ENCODE data around the gene AQP6. TPM values are rescaled to one million over a fixed set of nuclear protein-coding genes. Genes with fewer than 3 reads are reported as not detected.

Gene AQP6
- total and polyA plus RNA-seq, 10 donors = 0.03 to 0.36 TPM; not detected in 8

DNA sequence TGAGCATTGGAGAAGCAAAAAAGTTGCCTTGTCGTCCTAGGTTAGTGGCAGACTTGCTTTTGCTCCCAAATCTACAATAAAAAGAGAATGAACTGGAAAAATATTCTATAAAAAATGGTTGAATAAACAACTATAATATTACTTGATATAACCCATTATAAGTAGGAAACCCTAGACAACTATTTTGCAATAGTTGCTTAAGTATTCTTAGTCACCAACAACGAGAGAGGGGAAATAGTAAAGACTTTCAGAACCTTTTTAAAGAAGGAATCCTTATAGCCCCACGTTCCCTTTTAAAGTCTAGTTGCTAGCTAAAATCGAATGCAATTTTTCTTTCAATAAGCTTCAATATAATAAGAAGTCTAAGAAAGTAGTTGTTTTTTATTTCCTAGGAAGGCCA, 17.5 kb downstream of the AQP6 start:
- no peak for TF ChIP-seq POLR2A (IDR thresholded peaks at IDR 0.05)
- TF ChIP-seq, protein P1, sequence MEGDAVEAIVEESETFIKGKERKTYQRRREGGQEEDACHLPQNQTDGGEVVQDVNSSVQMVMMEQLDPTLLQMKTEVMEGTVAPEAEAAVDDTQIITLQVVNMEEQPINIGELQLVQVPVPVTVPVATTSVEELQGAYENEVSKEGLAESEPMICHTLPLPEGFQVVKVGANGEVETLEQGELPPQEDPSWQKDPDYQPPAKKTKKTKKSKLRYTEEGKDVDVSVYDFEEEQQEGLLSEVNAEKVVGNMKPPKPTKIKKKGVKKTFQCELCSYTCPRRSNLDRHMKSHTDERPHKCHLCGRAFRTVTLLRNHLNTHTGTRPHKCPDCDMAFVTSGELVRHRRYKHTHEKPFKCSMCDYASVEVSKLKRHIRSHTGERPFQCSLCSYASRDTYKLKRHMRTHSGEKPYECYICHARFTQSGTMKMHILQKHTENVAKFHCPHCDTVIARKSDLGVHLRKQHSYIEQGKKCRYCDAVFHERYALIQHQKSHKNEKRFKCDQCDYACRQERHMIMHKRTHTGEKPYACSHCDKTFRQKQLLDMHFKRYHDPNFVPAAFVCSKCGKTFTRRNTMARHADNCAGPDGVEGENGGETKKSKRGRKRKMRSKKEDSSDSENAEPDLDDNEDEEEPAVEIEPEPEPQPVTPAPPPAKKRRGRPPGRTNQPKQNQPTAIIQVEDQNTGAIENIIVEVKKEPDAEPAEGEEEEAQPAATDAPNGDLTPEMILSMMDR (IDR thresholded peaks at IDR 0.05 in 8 of 11, conservative IDR thresholded peaks at IDR 0.05 in 3 of 11) = no peak
- TF ChIP-seq POLR2AphosphoS5 (IDR thresholded peaks at IDR 0.05) = no peak
- DNase-seq = no peak
- Histone ChIP-seq H3K4me3 (no peak overlapping the region), H3K4me1 (peaks cover 0 to 30% (median 0%) of the 10 kb centered on the region in 6 donors), H3K27me3 (replicated peaks in 1 of 7) (no peaks in the 10 kb centered on the region), H3K27ac (peak overlapping the region in 5 of 8 donors; percentile 28 to 66 (median 35)), H3K36me3 (peaks cover 0 to 46% (median 18%) of the 10 kb centered on the region in 6 donors), H3K9me3 (no peaks in the 10 kb centered on the region)
- intact Hi-C loops (cut with DNase I; ENCODE audit: low total_unique reads) = no loop called here
- 57 to 87% (median 75%) methylated on average over 4 of the region's 4 CpGs for WGBS, 5 donors

DNA sequence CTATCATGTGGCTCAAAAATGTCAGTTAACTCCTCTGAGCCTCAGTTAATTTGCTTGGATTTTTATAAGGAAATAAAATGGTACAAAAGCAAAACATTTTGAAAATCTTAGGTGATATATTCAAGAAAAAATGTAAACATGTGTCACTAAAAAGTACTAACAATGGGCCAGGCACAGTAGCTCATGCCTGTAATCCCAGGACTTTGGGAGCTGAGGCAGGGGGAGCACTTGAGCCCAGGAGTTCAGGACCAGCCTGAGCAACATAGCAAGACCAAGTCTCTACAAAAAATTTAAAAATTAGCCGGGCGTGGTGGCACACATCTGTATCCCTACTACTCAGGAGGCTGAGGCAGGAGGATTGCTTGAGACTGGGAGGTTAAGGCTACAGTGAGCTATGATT, 25.7 kb downstream of the AQP6 start:
- TF ChIP-seq POLR2A (IDR thresholded peaks at IDR 0.05) = no peak
- TF ChIP-seq, protein P1 (IDR thresholded peaks at IDR 0.05 in 8 of 11, conservative IDR thresholded peaks at IDR 0.05 in 3 of 11) = no peak
- intact Hi-C loops (cut with DNase I; ENCODE audit: low total_unique reads) = no loop called here
- Histone ChIP-seq H3K27me3 (replicated peaks in 1 of 7) (no peaks in the 10 kb centered on the region), H3K4me1 (no peaks in the 10 kb centered on the region), H3K9me3 (no peaks in the 10 kb centered on the region), H3K27ac (no peak overlapping the region), H3K36me3 (peaks cover 0 to 93% (median 29%) of the 10 kb centered on the region in 6 donors), H3K4me3 (no peak overlapping the region)
- no peak for DNase-seq
- WGBS, 5 donors = 91 to 100% (median 97%) methylated on average over 2 of the region's 2 CpGs

DNA sequence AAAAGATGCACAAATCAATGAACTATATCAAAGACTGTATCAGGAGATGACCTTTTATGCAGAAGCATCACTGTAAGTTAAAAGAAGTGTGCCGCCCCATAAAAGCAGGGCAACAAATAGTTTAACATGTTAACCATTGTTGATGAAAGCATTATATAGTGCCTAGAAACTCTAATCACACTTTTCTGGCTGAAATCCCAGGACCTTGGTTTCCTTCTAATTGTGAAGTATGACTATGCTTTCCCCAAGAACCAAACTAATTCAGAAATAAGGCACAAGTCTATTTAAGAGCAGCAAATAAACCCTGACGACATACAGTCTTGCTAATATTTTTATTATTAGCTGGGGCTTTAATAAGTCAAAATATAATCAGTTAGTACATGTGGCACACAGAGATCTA, 30.8 kb downstream of the AQP6 start:
- TF ChIP-seq, protein P1 (IDR thresholded peaks at IDR 0.05 in 8 of 11, conservative IDR thresholded peaks at IDR 0.05 in 3 of 11) = no peak
- H3K27ac ChIP-seq = no peak overlapping the region
- intact Hi-C loops (cut with DNase I; ENCODE audit: low total_unique reads) = no loop called here
- H3K4me1 ChIP-seq = peaks cover 0 to 11% (median 0%) of the 10 kb centered on the region in 6 donors
- WGBS, 5 donors = 91 to 96% (median 94%) methylated on average over 2 of the region's 2 CpGs
- no peaks in the 10 kb centered on the region for H3K27me3 ChIP-seq (replicated peaks in 1 of 7)
- H3K4me3 ChIP-seq = no peak overlapping the region
- no peak for DNase-seq
- peaks cover 0 to 75% (median 11%) of the 10 kb centered on the region in 6 donors for H3K36me3 ChIP-seq
- H3K9me3 ChIP-seq = no peaks in the 10 kb centered on the region

DNA sequence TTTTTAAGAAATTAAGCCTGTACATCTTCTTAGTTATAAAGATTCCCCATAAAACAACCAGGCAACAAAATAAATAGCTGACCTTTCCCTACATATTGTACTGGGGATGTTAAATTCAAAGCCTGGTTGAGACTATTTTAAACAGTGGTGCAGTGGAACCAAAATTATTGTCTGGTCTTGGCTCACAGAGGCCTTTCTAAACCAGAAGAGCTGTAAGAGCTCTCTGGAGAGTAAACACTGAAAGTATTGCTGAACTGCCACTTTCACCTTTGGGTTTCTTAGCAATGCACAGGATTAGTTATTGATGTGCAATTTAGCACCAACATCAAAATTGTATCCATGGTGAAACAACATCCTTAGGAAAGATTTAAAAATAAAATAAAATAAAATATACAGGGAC, 31.9 kb downstream of the AQP6 start:
- Histone ChIP-seq H3K27ac (no peak overlapping the region), H3K27me3 (replicated peaks in 1 of 7) (no peaks in the 10 kb centered on the region), H3K36me3 (peaks cover 0 to 64% (median 11%) of the 10 kb centered on the region in 6 donors), H3K4me1 (peaks cover 0 to 11% (median 0%) of the 10 kb centered on the region in 6 donors), H3K9me3 (no peaks in the 10 kb centered on the region), H3K4me3 (no peak overlapping the region)
- TF ChIP-seq, protein P1 (IDR thresholded peaks at IDR 0.05 in 8 of 11, conservative IDR thresholded peaks at IDR 0.05 in 3 of 11) = no peak
- TF ChIP-seq POLR2AphosphoS5 (IDR thresholded peaks at IDR 0.05) = no peak
- no peak for TF ChIP-seq POLR2A (IDR thresholded peaks at IDR 0.05)
- intact Hi-C loops (cut with DNase I; ENCODE audit: low total_unique reads) = no loop called here
- no peak for DNase-seq

All from spleen (tissue), 11 donors.